ENCODE data around the gene CCDC183. TPM values are rescaled to one million over a fixed set of nuclear protein-coding genes. Genes with fewer than 3 reads are reported as not detected.
"Not testable (repeated sequence)": the region's sequence is repeated elsewhere in the genome, so short reads cannot be mapped to it uniquely, and the experiment has no call there.

Gene CCDC183
- total RNA-seq, 1 donor from 2014 or later: 2.2 TPM

GRCh38 chr9:136777359-136777758 lies 18.8 kb upstream of the CCDC183 start:
- ATAC-seq (no peak), DNase-seq (no peak)
- intact Hi-C loops (cut with micrococcal nuclease): no loop called here

- DNase-seq (no peak), ATAC-seq (no peak)
- intact Hi-C loops (cut with micrococcal nuclease): no loop called here
Measured at GRCh38 chr9:136779808-136780207, 16.3 kb upstream of the CCDC183 start.

GRCh38 chr9:136782452-136782851 lies 13.7 kb upstream of the CCDC183 start:
- intact Hi-C loops (cut with micrococcal nuclease): no loop called here
- DNase-seq: no peak
- ATAC-seq: no peak

GRCh38 chr9:136784249-136784996 lies 11.7 kb upstream of the CCDC183 start:
- intact Hi-C loops (cut with micrococcal nuclease): no loop called here
- ATAC-seq: no peak
- no peak for DNase-seq

GRCh38 chr9:136784997-136785361 lies 11.2 kb upstream of the CCDC183 start:
- DNase-seq (no peak), ATAC-seq (no peak)
- intact Hi-C loops (cut with micrococcal nuclease): no loop called here

GRCh38 chr9:136785565-136786355 lies 10.4 kb upstream of the CCDC183 start:
- ATAC-seq; intact Hi-C loops (cut with micrococcal nuclease); DNase-seq: not testable (repeated sequence)

GRCh38 chr9:136786451-136786850 lies 9.7 kb upstream of the CCDC183 start:
- DNase-seq (no peak), ATAC-seq (no peak)
- intact Hi-C loops (cut with micrococcal nuclease): no loop called here

GRCh38 chr9:136786983-136787382 lies 9.2 kb upstream of the CCDC183 start:
- intact Hi-C loops (cut with micrococcal nuclease); DNase-seq; ATAC-seq: not testable (repeated sequence)

- no peak for ATAC-seq
- DNase-seq: peak; percentile 74
- intact Hi-C loops (cut with micrococcal nuclease): no loop called here
Measured at GRCh38 chr9:136787690-136788400, 8.3 kb upstream of the CCDC183 start.

GRCh38 chr9:136788644-136789522 lies 7.3 kb upstream of the CCDC183 start:
- ATAC-seq; intact Hi-C loops (cut with micrococcal nuclease); DNase-seq: not testable (repeated sequence)

- DNase-seq: no peak
- intact Hi-C loops (cut with micrococcal nuclease): no loop called here
- ATAC-seq: no peak
Measured at GRCh38 chr9:136789523-136789937, 6.6 kb upstream of the CCDC183 start.

GRCh38 chr9:136790640-136791515 lies 5.3 kb upstream of the CCDC183 start, which contains the start of gene TMEM141:
Gene TMEM141 (plus strand): TSS chr9:136791344. CDS start chr9:136791371, 27 bp downstream.
- peak; percentile 93 for ATAC-seq
- intact Hi-C loops (cut with micrococcal nuclease): no loop called here

GRCh38 chr9:136791516-136792276 lies 4.4 kb upstream of the CCDC183 start:
- intact Hi-C loops (cut with micrococcal nuclease): no loop called here
- DNase-seq (peak; percentile 69), ATAC-seq (peak; percentile 4)

More at GRCh38 chr9:136790640-136791515, 5.3 kb upstream of the CCDC183 start, which contains the start of gene TMEM141:
- DNase-seq: peak; percentile 100

GRCh38 chr9:136792321-136793085 lies 3.6 kb upstream of the CCDC183 start:
- ATAC-seq (no peak), DNase-seq (no peak)
- intact Hi-C loops (cut with micrococcal nuclease): no loop called here

GRCh38 chr9:136793086-136793946 lies 2.8 kb upstream of the CCDC183 start:
- no peak for ATAC-seq
- intact Hi-C loops (cut with micrococcal nuclease): no loop called here
- DNase-seq: no peak

Measured in left ventricle myocardium superior (tissue), 1 donor.